Liver (tissue), 3 donors: Measurements from ENCODE around the gene DENND4A.

Experiments
- CTCF ChIP-seq: fragments of 150-350 bp; IDR thresholded peaks from 2 replicates; pipeline ENCODE4 v1.5.1; 2017; ENCODE audit warnings: improper control_type of control experiment, low read depth, low read length; ENCODE audit not compliant: missing input control
- GABPA ChIP-seq, 2 donors: IDR thresholded peaks in 1 of 2; conservative IDR thresholded peaks in 1 of 2; 2 replicates each; pipeline ENCODE4 v1.6.1; 2016; ENCODE audit warnings: antibody characterized with exemption in 2 of 2, mild to moderate bottlenecking in 1 of 2, moderate library complexity in 1 of 2
- HNF4G ChIP-seq: IDR thresholded peaks from 2 replicates; pipeline ENCODE4 v1.6.1; 2016; ENCODE audit warnings: antibody characterized with exemption
- JUND ChIP-seq, 2 donors: IDR thresholded peaks; 2 replicates each; pipeline ENCODE4 v1.6.1; 2016; ENCODE audit warnings: antibody characterized with exemption in 2 of 2
- MAX ChIP-seq: IDR thresholded peaks from 2 replicates; pipeline ENCODE4 v1.6.1; 2016; ENCODE audit warnings: antibody characterized with exemption
- TAF1 ChIP-seq: conservative IDR thresholded peaks from 2 replicates; pipeline ENCODE4 v1.6.1; 2016; ENCODE audit warnings: antibody characterized with exemption, mild to moderate bottlenecking
- YY1 ChIP-seq: IDR thresholded peaks from 2 replicates; pipeline ENCODE4 v1.6.1; 2016; ENCODE audit warnings: antibody characterized with exemption, mild to moderate bottlenecking
- donor health status: healthy.
- donor health status: healthy.

- TF ChIP-seq HNF4G = no peak
- no peak for TF ChIP-seq JUND (IDR thresholded peaks at IDR 0.05)
- no peak for TF ChIP-seq CTCF
- TF ChIP-seq YY1 = no peak
- TF ChIP-seq GABPA (IDR thresholded peaks at IDR 0.05 in 1 of 2, conservative IDR thresholded peaks at IDR 0.05 in 1 of 2) = no peak
- TF ChIP-seq MAX = no peak
- TF ChIP-seq TAF1 = no peak
Measured at GRCh38 chr15:65641768-65642475, 150.2 kb downstream of the DENND4A start.
